GM19025 (cell line): ENCODE results near the gene RASAL2.
A peak's percentile ranks its signal among the peaks of the same experiment; 100 is the strongest.

Experiments
- ATAC-seq: cut with Tn5 transposase; IDR thresholded peaks from one replicate; pipeline ENCODE4 v1.9.1; 2021; ENCODE audit warnings: mild to moderate bottlenecking, low read depth, moderate library complexity; ENCODE audit not compliant: unreplicated experiment

RASAL2 gene

GRCh38 chr1:178412400-178412770 is 318.5 kb downstream of the RASAL2 start:
- ATAC-seq: peak; percentile 79

GRCh38 chr1:178417858-178418257 is 324.0 kb downstream of the RASAL2 start:
- ATAC-seq: no peak

GRCh38 chr1:178418284-178418955 is 324.5 kb downstream of the RASAL2 start:
- ATAC-seq: peak; percentile 46

- no peak for ATAC-seq
Observed at GRCh38 chr1:178434360-178434759, 340.5 kb downstream of the RASAL2 start.

GRCh38 chr1:178434899-178435435 is 341.1 kb downstream of the RASAL2 start:
- no peak for ATAC-seq

GRCh38 chr1:178436899-178437298 is 343.0 kb downstream of the RASAL2 start:
- ATAC-seq: no peak

GRCh38 chr1:178438432-178438831 is 344.5 kb downstream of the RASAL2 start:
- ATAC-seq: no peak

- no peak for ATAC-seq
Observed at GRCh38 chr1:178442925-178443324, 349.0 kb downstream of the RASAL2 start.

GRCh38 chr1:178450871-178451270 is 357.0 kb downstream of the RASAL2 start:
- no peak for ATAC-seq

- no peak for ATAC-seq
Observed at GRCh38 chr1:178451529-178451928, 357.6 kb downstream of the RASAL2 start.

GRCh38 chr1:178452013-178452412 is 358.1 kb downstream of the RASAL2 start:
- ATAC-seq: no peak

- no peak for ATAC-seq
Observed at GRCh38 chr1:178456472-178456871, 362.6 kb downstream of the RASAL2 start.

GRCh38 chr1:178457651-178458050 is 363.7 kb downstream of the RASAL2 start:
- no peak for ATAC-seq

- no peak for ATAC-seq
Observed at GRCh38 chr1:178458203-178458602, 364.3 kb downstream of the RASAL2 start.

GRCh38 chr1:178461104-178461503 is 367.2 kb downstream of the RASAL2 start:
- no peak for ATAC-seq

- ATAC-seq: no peak
Observed at GRCh38 chr1:178461701-178462100, 367.8 kb downstream of the RASAL2 start.

GRCh38 chr1:178464141-178464540 is 370.2 kb downstream of the RASAL2 start:
- ATAC-seq: no peak

GRCh38 chr1:178464566-178464965 is 370.7 kb downstream of the RASAL2 start:
- no peak for ATAC-seq

GRCh38 chr1:178465011-178465410 is 371.1 kb downstream of the RASAL2 start:
- ATAC-seq: no peak

GRCh38 chr1:178467837-178468236 is 373.9 kb downstream of the RASAL2 start:
- no peak for ATAC-seq

- ATAC-seq: no peak
Observed at GRCh38 chr1:178470411-178470960, 376.6 kb downstream of the RASAL2 start.

- no peak for ATAC-seq
Observed at GRCh38 chr1:178472531-178472930, 378.6 kb downstream of the RASAL2 start.
